ENCODE measurements around the gene ANTXR1. TPM values are rescaled to one million over a fixed set of nuclear protein-coding genes. Genes with fewer than 3 reads are reported as not detected.

Gene ANTXR1
- polyA plus RNA-seq, 1 donor (not counting 4 experiments of a cell fraction or from before 2014, with no cell fraction given), result 20.4 TPM

DNA sequence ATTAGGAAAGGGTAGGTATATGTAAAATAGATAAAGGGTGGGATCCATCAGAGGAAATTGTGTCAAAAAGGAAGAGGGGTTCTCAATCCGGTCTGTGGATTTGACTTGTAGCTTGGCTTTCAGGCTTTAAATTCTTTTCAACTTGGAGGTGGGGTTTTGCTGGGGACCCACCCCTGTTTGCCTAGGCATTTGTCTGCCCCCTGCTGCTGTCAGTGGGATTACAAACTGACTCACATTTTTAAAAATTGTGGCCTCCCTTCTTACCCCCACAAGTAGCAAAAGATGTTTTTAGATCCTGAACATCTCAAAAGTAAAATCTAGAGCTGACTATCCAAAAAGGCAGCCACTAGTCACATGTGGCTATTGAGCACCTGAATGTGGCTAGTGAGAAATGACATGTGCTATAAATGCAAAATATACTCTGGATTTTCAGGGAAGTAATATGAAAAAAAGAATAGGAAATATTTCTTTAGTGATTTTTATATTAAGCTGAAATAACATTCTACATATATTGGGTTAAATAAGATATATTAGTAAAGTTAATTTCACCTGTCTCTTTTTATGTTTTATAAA lies 195.1 kb downstream of the ANTXR1 start:
- Histone ChIP-seq H3K4me2 (ENCODE audit: control insufficient read depth, extremely low read depth, insufficient read depth, low read depth, low read length) (no peak overlapping the region), H3K9ac (ENCODE audit: control insufficient read depth, extremely low read depth, insufficient read depth, low read length) (no peak overlapping the region), H3K27me3 (ENCODE audit: control insufficient read depth, extremely low read depth, insufficient read depth, low read length) (no peaks in the 10 kb centered on the region), H3K9me3 (ENCODE audit: control insufficient read depth, low read depth, low read length) (no peaks in the 10 kb centered on the region), H3K4me3 (ENCODE audit: control insufficient read depth in 2 of 3, extremely low read depth in 1 of 3, insufficient read depth in 2 of 3, low read depth in 1 of 3, low read length in 3 of 3) (no peak overlapping the region), H3K79me2 (ENCODE audit: control insufficient read depth, insufficient read depth, low read length) (no peaks in the 10 kb centered on the region), H4K20me1 (ENCODE audit: control insufficient read depth, extremely low read depth, insufficient read depth, low read length) (no peaks in the 10 kb centered on the region), H2AFZ (ENCODE audit: control insufficient read depth, low read length) (no peak overlapping the region), H3K4me1 (ENCODE audit: control insufficient read depth, extremely low read depth, insufficient read depth, low read length) (no peaks in the 10 kb centered on the region), H3K9me1 (ENCODE audit: control insufficient read depth, extremely low read depth, insufficient read depth, low read length) (no peaks in the 10 kb centered on the region), H3K27ac (ENCODE audit: control insufficient read depth, insufficient read depth, low read length) (no peak overlapping the region), H3K36me3 (ENCODE audit: control insufficient read depth in 2 of 2, extremely low read depth in 1 of 2, insufficient read depth in 2 of 2, low read length in 2 of 2) (no peaks in the 10 kb centered on the region)
- dilution Hi-C loops (cut with MboI; ENCODE audit: extremely low pct_ligation_motif_present, low sequenced_read_pairs), result no loop called here
- no peak for TF ChIP-seq EZH2 (IDR thresholded peaks at IDR 0.05; ENCODE audit: low read length)
- TF ChIP-seq, protein P1, sequence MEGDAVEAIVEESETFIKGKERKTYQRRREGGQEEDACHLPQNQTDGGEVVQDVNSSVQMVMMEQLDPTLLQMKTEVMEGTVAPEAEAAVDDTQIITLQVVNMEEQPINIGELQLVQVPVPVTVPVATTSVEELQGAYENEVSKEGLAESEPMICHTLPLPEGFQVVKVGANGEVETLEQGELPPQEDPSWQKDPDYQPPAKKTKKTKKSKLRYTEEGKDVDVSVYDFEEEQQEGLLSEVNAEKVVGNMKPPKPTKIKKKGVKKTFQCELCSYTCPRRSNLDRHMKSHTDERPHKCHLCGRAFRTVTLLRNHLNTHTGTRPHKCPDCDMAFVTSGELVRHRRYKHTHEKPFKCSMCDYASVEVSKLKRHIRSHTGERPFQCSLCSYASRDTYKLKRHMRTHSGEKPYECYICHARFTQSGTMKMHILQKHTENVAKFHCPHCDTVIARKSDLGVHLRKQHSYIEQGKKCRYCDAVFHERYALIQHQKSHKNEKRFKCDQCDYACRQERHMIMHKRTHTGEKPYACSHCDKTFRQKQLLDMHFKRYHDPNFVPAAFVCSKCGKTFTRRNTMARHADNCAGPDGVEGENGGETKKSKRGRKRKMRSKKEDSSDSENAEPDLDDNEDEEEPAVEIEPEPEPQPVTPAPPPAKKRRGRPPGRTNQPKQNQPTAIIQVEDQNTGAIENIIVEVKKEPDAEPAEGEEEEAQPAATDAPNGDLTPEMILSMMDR (optimal IDR thresholded peaks at IDR 0.05 in 1 of 3, IDR thresholded peaks at IDR 0.05 in 1 of 3, conservative IDR thresholded peaks at IDR 0.05 in 1 of 3; ENCODE audit: extremely low read depth in 1 of 3, insufficient read depth in 2 of 3, low read length in 3 of 3), result peak in 2 of 3 experiments; percentile 7 to 18
- DNase-seq (ENCODE audit: low read depth, low spot score), result no peak
- no peak for FAIRE-seq

DNA sequence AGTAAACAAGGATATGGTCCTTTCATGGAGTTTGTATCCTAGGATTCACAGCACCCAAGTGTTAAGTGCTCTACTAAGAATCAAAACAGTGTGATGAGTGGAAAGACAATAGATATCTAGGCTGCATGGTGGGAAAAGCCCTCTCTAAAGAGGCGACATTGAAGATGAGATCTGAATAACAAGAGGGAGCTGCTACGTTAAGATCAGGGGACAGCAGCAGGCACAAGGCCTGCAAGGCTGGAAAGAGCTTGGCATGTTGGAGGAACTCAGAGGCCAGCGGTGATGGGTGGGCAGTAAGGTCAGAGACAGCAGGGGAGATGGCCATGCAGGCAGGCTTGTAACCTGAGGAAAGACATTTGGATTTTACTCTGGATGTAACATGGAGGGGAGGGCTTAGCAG lies 196.5 kb downstream of the ANTXR1 start:
- no peak for TF ChIP-seq EZH2 (IDR thresholded peaks at IDR 0.05; ENCODE audit: low read length)
- TF ChIP-seq, protein P1 (optimal IDR thresholded peaks at IDR 0.05 in 1 of 3, IDR thresholded peaks at IDR 0.05 in 1 of 3, conservative IDR thresholded peaks at IDR 0.05 in 1 of 3; ENCODE audit: extremely low read depth in 1 of 3, insufficient read depth in 2 of 3, low read length in 3 of 3), result no peak
- no peaks in the 10 kb centered on the region for H3K36me3 ChIP-seq (ENCODE audit: control insufficient read depth in 2 of 2, extremely low read depth in 1 of 2, insufficient read depth in 2 of 2, low read length in 2 of 2)
- no peak overlapping the region for H3K27ac ChIP-seq (ENCODE audit: control insufficient read depth, insufficient read depth, low read length)
- H3K9me1 ChIP-seq (ENCODE audit: control insufficient read depth, extremely low read depth, insufficient read depth, low read length), result no peaks in the 10 kb centered on the region
- no peak overlapping the region for H2AFZ ChIP-seq (ENCODE audit: control insufficient read depth, low read length)
- no peaks in the 10 kb centered on the region for H3K9me3 ChIP-seq (ENCODE audit: control insufficient read depth, low read depth, low read length)
- H3K4me1 ChIP-seq (ENCODE audit: control insufficient read depth, extremely low read depth, insufficient read depth, low read length), result no peaks in the 10 kb centered on the region
- H3K4me2 ChIP-seq (ENCODE audit: control insufficient read depth, extremely low read depth, insufficient read depth, low read depth, low read length), result no peak overlapping the region
- no peaks in the 10 kb centered on the region for H3K27me3 ChIP-seq (ENCODE audit: control insufficient read depth, extremely low read depth, insufficient read depth, low read length)
- H3K4me3 ChIP-seq (ENCODE audit: control insufficient read depth in 2 of 3, extremely low read depth in 1 of 3, insufficient read depth in 2 of 3, low read depth in 1 of 3, low read length in 3 of 3), result no peak overlapping the region
- FAIRE-seq (no peak), DNase-seq (ENCODE audit: low read depth, low spot score) (no peak)
- no peaks in the 10 kb centered on the region for H3K79me2 ChIP-seq (ENCODE audit: control insufficient read depth, insufficient read depth, low read length)
- H4K20me1 ChIP-seq (ENCODE audit: control insufficient read depth, extremely low read depth, insufficient read depth, low read length), result no peaks in the 10 kb centered on the region
- dilution Hi-C loops (cut with MboI; ENCODE audit: extremely low pct_ligation_motif_present, low sequenced_read_pairs), result no loop called here
- H3K9ac ChIP-seq (ENCODE audit: control insufficient read depth, extremely low read depth, insufficient read depth, low read length), result no peak overlapping the region

Measured in keratinocyte (primary cell).